IPS-NIHi7 (cell line): ENCODE results near the gene BHLHE23.

ENCODE experiments used
- DNase-seq: peaks from one replicate; pipeline ENCODE4 v3.0.0; 2012; ENCODE audit warnings: mixed read lengths; ENCODE audit errors: extremely low spot score

BHLHE23 gene

GRCh38 chr20:63009045-63009961 is 2.5 kb upstream of the BHLHE23 start:
- peak; percentile 87 for DNase-seq

DNA sequence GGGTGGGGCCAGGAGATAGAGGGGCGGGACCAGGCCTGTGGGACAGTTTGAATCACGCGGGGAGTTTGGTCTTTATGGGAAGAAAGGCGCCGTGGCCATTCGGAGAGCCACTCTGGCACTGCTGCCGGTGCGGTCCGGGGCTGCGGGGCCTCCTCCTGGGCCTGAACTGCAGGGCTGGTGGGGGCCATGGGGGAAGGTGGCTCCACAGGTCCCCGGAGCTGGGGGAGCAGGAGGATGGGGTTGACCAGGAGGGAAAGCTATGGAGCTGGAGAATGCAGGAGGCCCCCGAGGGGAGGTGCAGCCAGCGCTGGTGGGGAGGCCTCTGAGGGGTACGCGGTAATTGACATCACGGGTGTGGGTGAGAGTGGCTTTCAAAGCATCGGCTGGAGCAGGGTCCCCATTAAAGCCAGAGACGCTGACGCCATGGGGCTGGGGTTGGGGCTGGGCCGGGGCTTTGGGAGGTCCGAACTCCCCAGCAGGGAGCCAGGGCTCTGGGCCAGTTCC is 1.8 kb upstream of the BHLHE23 start:
- DNase-seq: no peak

DNA sequence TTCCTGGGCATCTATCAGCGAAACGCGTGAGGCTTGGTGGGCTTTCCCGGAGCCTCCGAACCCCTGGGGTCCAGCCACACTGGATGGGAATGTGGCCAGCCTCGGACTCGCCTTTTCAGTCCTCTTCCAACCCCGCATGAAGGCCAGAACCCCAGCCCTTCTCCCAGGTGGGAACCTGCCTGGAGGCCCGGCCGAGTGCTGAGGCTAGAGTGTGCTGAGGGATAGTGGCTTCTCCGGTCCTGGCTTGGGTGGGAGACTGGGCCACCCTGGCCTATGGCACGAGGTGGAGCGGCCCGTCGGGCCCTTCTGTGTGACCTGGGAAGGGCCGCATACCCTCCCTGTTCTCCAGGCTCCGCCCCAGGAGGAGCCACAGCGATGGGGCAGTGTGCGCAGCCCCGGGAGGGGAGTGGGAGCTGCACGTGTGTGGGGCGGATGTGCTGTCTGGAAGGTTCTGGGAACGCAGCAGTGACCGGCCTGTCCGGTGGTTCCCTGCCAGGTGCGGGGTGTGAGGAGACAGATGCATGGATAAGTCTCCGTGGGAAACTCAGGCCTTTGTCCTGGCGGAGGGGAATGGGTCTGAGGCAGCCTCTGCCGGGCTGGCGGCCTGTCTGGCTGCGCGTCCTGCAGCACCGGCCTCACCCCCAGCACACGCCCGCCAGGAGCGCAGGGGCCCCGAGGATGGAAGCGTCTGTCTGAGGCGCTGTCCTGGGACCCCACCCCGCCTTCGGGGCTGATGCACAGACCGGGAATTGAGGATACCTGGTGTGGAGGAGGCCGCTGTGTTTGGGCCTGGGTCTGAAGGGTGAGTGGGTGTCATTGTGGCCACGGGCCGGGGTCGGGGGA is 1.1 kb upstream of the BHLHE23 start:
- no peak for DNase-seq

DNA sequence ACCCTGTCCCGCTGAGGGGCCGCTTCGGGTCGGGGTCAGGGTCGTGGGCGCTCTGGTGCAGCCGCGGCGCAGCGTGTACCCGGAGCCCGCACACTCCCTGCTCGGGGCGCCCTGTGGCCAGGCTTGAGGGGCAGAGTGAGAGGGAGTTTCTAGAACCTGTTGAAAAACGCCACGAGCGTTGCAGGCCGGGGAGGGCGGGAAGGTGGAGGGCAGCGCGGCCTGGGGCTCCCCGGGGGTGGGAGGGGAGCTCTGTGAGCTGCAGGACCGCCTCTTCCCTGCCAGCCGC is 539 bp upstream of the BHLHE23 start:
- no peak for DNase-seq

- DNase-seq: no peak
Observed at GRCh38 chr20:63005862-63006539, 763 bp downstream of the BHLHE23 start.

GRCh38 chr20:63005365-63005861 is 1.4 kb downstream of the BHLHE23 start:
- no peak for DNase-seq

DNA sequence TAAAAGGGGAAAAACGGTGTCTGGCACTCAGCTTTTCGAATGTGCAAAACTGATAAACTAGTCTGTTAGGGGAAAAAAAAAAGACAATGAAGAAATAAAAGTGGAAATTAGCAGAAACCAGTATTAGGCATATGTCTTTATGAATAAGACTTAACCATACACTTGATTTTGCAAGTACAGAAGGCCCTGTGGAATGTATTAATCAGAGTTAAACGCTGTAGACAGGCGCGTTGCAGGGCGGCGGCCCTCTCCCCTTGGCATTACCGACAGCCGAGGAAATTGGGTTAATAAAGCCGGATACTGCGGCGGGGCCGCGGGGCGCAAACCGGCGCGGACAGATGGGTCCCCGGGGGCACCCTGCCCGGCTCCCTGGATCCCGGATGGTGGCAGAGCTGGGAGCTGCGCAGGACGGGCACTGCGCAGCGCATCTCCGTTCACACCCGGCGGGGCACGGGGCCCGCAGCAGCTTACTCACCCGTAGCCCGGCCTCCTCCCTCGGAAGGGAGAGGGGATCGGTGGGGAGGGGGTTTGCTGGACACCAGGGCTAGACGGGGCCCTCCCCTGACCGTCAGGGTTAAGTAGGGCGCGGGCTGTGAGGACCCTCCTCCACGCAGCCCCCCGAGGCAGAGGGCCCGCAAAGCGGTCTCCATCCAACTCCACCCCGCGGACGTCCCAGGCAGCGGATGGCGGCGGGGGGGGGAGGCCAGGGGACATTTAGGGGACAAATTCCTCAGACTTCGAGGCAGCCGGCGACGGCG is 2.0 kb downstream of the BHLHE23 start:
- no peak for DNase-seq

DNA sequence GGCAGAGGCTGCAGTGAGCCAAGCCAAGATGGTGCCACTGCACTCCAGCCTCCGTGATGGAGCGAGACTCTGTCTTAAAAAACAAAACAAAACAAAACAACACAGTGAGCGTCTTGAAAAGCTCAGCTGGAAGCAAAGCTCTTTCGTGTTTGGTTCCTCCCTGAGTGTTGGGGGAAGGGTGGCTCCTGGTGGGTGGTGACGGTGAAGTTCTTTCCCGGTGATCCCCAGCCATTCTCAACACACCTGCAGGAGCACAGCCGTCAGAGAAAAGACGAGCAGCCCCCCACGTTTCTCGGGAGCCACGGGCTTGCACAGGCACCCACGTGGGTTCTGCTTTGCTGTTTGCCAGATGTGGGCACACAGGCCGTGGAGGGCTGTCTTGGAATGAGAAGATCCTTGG is 3.2 kb downstream of the BHLHE23 start:
- no peak for DNase-seq

DNA sequence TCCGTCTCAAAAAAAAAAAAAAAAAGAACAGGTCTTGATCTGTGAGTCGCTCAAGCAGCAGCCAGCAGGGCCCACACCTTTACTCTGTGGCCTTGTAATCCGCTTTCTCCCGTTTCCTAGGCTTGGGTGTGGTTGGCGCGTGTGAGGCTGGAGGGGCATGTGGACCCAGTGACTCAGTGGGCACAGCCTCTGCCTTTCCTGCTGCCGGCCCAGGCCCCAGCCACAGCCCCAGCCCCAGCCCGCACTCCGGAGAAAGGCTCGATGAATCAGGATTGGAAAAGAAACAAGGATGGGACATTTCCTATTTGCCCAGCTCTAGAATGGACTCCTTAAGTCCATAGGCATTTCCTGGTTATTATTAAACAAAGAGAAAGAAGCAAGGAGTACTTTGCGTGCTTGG is 4.3 kb downstream of the BHLHE23 start:
- no peak for DNase-seq

DNA sequence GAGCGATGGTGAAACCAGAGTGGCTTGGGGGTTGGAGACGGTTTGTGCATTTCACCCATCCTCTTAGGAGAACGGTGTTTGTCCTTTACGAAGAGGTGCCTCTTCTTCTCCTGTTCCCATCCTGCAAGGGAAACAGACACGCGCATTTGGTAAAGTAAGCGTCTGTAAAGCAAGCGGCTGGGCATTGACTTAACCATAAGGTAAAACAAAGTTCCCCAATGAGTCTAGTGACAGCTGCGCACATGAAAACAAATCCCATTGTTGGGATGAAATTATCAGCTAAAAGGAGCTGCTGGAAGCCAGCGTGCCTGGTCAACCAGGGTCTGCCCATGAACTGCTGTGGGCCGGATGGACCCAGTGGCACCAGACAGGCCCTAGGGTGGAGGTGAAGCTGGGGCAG is 5.8 kb downstream of the BHLHE23 start:
- no peak for DNase-seq

- no peak for DNase-seq
Observed at GRCh38 chr20:63000036-63000435, 6.7 kb downstream of the BHLHE23 start.

DNA sequence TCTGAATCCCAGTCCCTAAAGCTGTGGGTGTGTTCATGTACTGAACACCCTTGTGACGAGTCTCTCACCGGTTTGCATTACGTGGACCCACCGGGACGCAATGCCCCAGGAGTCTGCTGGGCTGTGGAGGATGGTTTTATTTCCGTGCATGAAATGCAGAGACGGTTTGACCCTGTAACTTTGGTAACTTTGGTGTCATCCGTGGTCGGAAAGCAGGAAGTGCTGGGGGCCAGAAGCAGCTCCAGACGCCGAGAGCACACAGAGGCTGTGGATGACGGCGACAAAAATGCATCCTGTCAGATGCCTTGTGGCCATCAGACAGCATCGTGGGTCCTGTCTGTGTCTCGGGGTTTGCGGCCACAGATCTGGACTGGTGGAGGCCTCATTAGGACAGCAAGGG is 7.2 kb downstream of the BHLHE23 start:
- DNase-seq: no peak

- no peak for DNase-seq
Observed at GRCh38 chr20:62998449-62998848, 8.3 kb downstream of the BHLHE23 start.

GRCh38 chr20:62997417-62998035 is 9.2 kb downstream of the BHLHE23 start:
- DNase-seq: no peak

- no peak for DNase-seq
Observed at GRCh38 chr20:62996596-62996982, 10.2 kb downstream of the BHLHE23 start.

DNA sequence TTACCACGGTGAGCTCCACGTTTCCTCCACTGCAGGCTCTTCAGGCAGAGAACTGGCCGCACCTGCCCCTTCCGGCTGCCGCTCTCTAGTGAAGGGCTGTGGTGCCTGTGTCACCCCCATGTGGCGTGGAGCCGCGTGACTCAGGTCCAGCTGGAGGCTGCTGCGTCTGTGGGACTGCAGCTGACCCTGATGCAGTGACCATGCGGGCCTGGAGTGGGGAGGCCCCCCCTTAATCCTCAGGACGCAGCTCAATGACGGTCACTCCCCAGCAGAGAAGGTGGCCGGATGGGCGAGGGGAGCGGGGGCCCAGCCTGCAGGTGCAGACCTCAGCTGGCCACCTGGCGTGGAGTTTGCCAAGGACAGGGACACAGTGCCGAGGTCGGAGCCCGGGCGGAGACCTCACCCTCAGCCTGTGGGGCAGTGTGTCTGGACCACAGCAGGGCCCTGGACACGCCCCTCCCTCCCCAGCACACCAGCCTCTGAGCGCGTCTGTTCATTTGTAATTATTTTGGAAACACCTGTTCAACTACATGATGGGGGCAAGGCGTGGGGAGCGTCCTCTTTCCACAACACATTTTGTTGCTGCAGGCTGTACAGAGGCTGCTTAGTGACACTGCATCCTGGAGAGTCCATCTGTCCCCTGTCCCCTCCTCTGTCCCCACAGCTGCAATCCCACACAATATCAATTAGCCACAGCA is 10.7 kb downstream of the BHLHE23 start:
- no peak for DNase-seq

DNA sequence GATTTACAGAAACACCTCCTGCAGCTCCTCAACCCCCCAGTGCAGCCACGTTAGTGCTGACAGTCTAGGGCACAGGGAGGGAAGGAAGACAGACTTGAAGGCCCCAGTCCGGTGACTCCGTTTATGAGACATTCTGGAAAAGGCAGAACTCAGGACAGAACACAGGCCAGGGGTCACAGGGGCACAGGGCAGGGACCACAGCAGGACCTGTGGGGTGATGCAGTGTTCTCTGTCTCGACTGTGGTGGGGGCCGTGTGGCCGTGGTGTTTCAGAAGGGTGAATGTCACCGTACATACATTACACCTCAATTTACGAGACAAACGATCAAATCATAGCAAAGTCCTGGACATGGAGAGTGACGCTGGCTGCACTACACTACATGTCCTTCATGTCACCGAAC is 11.3 kb downstream of the BHLHE23 start:
- no peak for DNase-seq

DNA sequence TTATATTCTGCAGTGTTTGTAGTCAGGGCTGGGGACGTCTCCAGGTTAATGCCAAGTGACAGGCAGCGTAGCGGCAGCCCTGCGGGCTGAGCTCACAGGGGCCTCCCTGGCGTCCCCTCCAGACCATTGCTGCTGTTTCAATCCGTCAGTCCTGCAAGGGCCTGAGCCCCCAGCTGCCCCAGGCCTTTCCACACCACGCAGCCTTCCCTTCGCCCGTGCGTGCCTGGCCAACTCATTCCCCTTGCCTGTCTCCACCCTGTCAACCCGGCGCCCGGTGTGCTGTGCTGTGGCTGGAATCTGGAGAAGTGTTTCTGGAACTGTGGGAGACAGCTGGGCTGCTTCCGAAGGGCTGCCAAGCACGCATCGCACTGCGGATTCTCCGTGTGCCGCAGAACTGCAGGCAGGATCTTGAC is 11.9 kb downstream of the BHLHE23 start:
- DNase-seq: no peak

GRCh38 chr20:62993856-62994494 is 12.8 kb downstream of the BHLHE23 start:
- DNase-seq: no peak

- DNase-seq: no peak
Observed at GRCh38 chr20:62991863-62992262, 14.9 kb downstream of the BHLHE23 start.
